HG02970 (cell line): ENCODE measurements around the gene ARMH2.
A peak's percentile ranks its signal among the peaks of the same experiment; 100 is the strongest.

Experiments
- ATAC-seq: cut with Tn5 transposase; IDR thresholded peaks from one replicate; pipeline ENCODE4 v1.9.1; 2021; ENCODE audit warnings: mild to moderate bottlenecking, moderate library complexity, moderate number of reproducible peaks; ENCODE audit not compliant: unreplicated experiment, low FRiP score

The ARMH2 gene

DNA sequence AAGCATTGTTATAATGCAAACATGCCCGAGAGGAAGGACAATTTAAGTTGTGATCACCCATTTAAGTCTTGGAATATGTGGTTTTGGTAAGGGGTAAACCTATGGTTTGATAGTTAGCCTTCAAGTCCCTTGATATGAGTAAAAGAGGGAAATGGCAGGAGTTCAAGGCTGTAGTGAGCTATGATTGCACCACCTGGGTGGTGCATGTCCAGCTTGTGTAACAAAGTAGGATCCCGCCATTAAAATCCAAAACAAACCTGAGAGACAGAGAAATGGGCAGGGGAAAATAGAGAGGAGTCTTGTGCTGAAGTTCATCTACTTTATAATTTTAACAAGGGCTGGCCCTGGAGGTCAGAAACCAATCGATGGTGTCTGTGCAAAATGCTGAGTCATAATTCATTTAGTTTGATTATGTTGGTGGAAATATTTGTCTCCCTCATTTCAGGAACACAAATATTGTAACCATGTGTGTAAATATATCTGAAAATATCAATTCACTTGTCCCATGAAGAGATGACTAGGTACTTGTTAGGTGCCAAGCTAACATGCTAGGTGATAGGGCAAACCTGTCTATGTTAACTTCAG, 23.2 kb upstream of the ARMH2 start:
- ATAC-seq: no peak

DNA sequence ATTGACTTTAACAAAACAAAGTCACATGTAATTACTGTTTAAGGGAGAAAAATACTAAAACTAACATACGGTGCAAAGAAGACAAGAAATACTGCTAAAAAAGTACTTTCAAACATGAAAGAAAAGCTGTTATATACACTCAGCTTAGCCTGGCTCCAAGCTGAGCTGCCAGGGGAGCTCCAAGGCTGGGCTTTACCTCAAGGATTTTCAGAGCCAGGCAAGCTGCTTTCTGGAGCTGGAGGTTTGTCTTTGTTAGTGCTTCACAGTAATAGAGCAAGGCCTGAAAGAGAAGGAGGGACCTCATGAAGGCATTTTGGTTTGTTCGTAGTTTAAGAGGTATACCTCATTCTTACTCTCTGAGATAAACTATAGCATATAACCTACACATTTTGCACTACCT, 19.6 kb upstream of the ARMH2 start:
- no peak for ATAC-seq

GRCh38 chr6:24809728-24810127, 11.0 kb upstream of the ARMH2 start:
- no peak for ATAC-seq

GRCh38 chr6:24807584-24807983, 8.9 kb upstream of the ARMH2 start:
- no peak for ATAC-seq

DNA sequence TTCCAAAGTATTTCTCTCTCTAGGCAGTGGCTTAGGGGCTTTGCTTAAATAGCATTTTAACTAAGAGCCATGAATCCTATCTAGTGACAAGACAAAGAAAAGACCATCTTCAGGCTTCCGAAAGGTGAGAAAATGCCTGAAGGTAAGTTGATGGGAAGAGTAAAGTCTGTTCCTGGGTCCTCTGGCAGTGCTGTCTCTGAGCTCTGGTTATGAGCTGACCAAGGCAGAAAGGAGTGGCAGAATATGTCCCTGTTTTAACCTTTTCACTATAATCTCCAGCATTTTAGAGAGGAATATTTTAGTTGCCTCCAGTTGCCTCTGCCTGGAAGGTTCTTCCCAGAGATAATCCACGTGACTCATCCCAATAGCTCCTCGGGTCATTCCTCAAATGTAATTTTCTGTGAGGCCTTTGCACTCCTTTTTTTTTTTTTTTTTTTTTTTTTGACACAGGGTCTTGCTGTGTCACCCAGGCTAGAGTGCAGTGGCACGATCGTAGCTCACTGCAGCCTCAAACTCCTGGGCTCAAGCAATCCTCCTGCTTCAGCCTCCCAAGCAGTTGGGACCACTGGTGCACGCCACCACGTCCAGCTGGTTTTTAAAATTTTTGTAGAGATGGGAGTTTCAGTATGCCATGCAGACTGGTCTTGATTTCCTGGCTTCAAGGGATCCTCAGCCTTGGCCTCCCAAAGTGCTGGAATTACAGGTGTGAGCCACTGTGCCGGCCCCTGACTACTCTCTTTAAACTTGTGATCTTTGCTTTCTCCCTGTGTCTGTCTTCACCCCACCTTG, 3.7 kb upstream of the ARMH2 start:
- no peak for ATAC-seq

GRCh38 chr6:24799541-24799915, 811 bp upstream of the ARMH2 start:
- ATAC-seq: no peak

DNA sequence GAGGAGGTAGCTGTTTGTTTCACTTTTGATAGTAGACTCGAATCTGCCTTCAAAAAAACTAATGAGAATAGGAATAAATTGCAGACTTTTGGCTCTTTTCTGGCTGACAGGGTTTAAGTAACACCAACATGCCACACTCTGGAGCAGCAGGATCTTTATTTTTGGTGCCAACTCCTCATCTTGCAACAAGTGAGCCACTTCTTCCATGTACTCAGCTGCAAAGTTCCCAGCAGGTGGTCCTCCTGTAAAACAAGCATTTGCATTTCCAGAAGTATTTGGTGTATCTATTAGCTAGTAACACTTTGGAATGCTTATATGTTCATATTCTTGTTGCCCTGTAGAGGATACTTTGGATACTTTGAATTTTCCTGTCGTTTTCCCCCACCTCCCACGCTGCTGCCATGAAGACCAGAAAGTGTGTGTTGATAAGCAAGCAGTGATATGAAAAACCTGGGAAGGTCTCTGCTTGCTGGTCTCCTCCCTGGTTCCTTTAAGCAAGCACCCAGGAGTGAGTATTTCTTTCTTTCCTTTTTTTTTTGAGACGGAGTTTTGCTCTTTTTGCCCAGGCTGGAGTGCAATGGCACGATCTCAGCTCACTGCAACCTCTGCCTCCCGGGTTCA, 1.0 kb downstream of the ARMH2 start:
- ATAC-seq: no peak

DNA sequence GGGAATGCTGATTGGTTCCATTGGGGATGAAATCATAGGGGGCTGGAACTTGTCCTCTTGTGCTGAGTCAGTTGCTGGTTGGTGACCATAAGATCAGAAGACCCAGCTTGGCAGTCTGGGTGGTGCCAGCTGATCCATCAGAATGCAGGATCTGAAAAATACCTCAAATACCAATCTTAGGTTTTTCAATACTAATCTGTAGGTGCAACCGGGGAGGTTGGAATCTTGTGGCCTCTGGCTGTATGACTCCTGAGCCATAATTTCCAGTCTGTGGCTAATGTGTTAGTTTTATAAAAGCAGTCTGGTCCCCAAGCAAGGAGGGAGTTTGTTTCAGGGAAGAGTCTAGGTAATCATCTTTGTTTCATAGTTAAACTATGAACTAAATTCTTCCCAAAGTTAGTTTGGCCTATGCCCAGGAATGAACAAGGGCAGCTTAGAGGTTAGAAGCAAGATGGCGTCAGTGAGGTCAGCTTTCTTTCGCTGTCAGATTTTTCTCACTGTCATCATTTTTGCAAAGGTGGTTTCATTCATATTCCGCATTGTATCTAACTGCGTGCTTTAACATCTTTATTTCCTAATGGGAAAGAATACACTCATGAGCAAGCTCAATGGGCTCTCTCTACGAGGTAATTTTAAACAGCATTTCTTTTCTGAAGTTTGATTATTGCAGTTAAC, 2.0 kb downstream of the ARMH2 start:
- ATAC-seq: no peak

GRCh38 chr6:24795106-24795505, 3.6 kb downstream of the ARMH2 start:
- no peak for ATAC-seq

GRCh38 chr6:24788031-24788665, 10.6 kb downstream of the ARMH2 start:
- no peak for ATAC-seq

DNA sequence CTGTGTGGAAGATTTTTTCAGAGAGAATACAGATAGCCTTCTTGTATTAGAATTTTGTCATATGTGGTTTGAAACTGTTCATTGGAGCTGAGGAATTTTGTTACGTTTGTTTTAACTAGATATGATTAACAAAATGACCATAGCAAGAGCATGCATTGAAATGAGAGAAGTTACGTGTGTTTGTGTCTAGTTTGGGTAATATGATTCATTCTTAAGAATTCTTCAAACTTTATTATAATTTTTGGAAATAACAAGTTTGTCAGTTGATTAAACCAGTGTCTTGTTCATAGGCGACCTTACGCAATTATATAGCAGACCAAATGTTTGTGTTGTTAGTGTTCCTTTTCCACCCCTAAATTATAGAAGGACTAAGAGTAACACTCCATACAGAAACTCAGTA, 18.5 kb downstream of the ARMH2 start:
- ATAC-seq: no peak

- no peak for ATAC-seq
These were observed 19.2 kb downstream of the ARMH2 start for GRCh38 chr6:24779416-24780016.

GRCh38 chr6:24778878-24779277, 19.8 kb downstream of the ARMH2 start:
- no peak for ATAC-seq

- ATAC-seq: no peak
These were observed 20.6 kb downstream of the ARMH2 start for GRCh38 chr6:24778121-24778520.

GRCh38 chr6:24777227-24777626, 21.5 kb downstream of the ARMH2 start:
- no peak for ATAC-seq

DNA sequence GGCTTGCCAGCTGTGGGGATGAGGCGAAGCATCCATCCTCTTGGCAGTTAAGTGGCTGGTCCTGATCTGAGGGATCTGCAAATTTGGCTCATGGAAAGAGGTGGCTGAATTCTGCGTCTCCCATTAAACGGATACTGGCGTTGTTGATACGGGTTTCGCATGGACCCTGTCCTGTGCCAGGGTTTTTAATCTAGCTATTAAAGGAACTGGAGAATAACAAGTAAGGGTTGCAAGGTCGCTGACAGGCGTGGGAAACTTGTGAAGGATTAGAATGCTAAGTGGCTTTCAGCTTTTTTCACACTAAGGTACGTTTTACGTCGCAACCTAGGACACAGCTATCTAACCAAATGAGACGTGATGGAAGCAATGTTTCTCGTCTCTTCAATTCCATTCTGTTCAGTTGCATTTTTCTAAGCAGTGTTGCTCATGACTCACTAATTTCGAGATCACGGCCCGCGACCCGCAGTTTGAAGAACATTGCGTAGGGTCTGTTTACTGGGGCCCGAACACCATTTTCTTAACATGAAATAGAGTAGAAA, 23.1 kb downstream of the ARMH2 start:
- no peak for ATAC-seq

GRCh38 chr6:24774696-24775519, 23.8 kb downstream of the ARMH2 start, which contains the start of gene GMNN:
Gene GMNN (plus strand): TSS chr6:24774937. CDS start chr6:24777247, 2,310 bp downstream.
- peak; percentile 91 for ATAC-seq

- ATAC-seq: no peak
These were observed 30.4 kb downstream of the ARMH2 start for GRCh38 chr6:24768361-24768760.
